NCI-H146 treated with DMSO at 0.1 percent for 48 hours (cell line): Measurements from ENCODE around the gene RNF11.
"Not testable (repeated sequence)": the region's sequence is repeated elsewhere in the genome, so short reads cannot be mapped to it uniquely, and the experiment has no call there.

Experiments used
- DNase-seq: peaks from one replicate; lab custom pipeline; 2025; ENCODE audit not compliant: unreplicated experiment; lab: John Stamatoyannopoulos, UW

Gene RNF11, protein sequence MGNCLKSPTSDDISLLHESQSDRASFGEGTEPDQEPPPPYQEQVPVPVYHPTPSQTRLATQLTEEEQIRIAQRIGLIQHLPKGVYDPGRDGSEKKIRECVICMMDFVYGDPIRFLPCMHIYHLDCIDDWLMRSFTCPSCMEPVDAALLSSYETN

GRCh38 chr1:51235673-51236530 is at the start of gene RNF11:
Gene RNF11 (plus strand): TSS chr1:51236273. CDS start chr1:51236757, 484 bp downstream.
- peak; percentile 70 for DNase-seq

- no peak for DNase-seq
These were observed 47.8 kb upstream of the RNF11 start for GRCh38 chr1:51188230-51188629.

- peak; percentile 64 for DNase-seq
These were observed 46.5 kb upstream of the RNF11 start for GRCh38 chr1:51189421-51190073.

DNA sequence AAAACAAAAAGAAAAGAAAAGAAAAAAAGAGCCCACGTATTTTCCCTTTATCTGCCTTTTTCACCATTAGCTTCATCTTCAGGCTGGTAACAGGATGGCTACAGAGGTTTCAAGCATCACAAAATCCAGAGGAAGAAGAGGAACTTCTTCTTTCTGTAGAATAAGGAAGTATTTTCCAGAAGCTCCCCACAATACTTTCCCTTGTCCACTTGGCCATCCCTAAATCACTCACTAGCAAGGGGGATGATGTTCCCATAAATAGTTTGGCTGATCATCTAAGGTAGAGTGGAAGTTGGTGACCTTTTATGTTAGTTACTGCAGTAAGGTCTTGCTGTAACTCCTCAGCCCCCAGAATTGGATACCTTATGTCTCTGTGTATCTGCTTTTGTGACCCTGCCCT is 45.1 kb upstream of the RNF11 start:
- no peak for DNase-seq

DNA sequence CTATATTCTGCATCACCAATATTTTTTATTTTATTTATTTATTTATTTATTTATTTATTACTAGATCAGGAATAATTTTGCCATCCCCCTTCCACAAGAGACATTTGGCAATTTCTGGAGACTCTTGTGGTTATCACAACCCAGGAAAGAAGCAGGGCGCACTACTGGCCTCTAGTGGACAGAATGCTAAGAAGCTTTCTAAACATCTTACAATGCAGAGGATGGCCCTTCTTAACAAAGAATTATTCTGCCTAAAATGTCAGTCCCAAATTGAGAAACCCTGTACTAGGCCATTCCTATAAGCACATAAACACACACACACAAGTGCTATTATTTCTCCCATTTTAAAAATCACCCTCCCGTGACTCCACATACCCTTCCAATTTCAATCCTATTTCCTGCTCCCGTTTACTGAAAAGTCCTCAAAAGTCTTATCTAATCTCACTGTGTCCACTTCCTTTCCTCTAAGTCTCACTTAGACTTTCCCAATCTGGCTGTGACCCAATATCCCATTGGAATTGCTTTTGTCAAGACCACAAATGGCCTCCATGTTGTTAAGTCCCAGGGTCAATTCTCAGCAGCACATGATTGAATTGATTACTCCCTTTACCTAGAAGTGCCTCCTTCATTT is 43.7 kb upstream of the RNF11 start:
- peak; percentile 18 for DNase-seq

- DNase-seq, result no peak
These were observed 42.5 kb upstream of the RNF11 start for GRCh38 chr1:51193564-51193963.

DNA sequence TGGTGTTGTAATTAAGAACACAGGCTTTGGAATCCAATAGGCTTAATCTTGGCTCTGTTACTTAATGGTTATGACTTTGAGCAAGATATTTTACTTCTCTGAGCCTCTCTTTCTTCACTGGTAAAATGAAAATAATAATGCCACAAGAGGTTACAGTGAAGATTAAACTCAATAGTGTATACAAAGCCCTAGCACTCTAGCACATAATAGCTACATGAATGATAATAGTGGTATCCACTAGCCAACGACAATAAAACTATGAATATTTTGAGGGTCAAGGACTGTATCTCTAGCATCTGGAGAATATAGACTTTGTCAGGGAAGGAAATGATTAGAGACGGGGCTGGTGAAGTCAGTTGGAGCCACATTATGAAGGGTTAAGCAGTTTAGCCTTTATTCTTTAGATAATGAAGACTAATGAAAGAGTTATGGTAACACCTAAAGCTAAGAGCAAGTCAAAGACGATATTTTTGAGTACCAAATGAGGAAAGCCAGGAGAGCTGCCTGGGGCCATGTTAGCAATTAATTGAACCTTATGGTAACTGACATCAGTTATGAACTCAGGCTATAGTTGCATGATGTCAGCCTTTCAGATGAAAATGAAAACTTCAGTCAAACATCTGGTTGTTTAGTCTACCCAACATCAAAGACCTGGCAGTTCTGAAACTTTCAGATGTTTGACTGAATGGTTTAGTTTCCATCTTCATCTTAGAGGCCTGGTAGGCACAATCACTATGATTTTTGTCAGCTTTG is 32.8 kb upstream of the RNF11 start:
- no peak for DNase-seq

- DNase-seq, result no peak
These were observed 32.2 kb upstream of the RNF11 start for GRCh38 chr1:51203874-51204245.

- DNase-seq, result no peak
These were observed 26.0 kb upstream of the RNF11 start for GRCh38 chr1:51210055-51210454.

DNA sequence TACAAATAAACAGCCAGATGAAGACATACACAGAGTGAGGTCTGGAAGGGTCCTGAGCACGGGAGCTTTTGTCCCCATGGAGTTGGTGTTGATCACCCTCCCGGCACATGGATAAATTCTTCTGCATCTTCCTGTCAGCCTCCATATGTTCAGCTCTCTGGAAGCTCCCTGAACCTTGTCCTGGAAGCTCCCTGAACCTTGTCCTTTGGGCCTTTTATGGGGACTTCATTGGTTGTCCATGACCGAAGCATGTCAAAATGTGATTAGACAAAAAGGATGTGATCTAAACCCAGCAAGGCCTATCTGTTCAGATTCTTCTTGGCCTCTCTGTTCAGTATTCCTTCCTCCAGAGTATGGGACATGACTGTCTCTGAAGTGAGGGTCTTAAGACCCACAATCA is 25.4 kb upstream of the RNF11 start:
- DNase-seq, result no peak

DNA sequence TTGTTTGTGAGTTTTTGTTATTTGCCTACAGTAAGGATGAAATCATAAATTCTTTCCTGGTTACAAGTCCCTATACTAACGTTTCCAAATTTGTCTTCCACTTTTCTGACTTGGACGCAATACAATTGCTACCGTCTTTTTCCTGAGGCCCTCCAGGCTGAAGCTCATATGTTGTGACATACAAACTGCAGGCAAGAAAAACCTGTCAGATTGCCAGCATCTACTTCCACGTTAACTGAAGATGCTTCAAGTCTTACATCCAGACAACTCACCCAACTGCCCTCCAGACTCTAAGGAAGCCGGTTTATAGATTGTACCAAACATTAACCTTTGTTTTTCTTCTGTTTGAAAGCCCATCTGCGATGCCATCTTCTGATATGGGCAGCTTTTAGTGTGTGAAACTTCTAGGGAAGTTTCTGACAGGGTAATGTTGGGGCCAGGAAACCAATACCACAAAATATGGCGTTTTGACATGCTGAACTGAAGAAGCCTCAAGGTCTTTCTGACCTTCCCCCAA is 21.4 kb upstream of the RNF11 start:
- DNase-seq, result no peak

GRCh38 chr1:51215169-51215568 is 20.9 kb upstream of the RNF11 start:
- no peak for DNase-seq

- no peak for DNase-seq
These were observed 19.4 kb upstream of the RNF11 start for GRCh38 chr1:51216631-51217030.

GRCh38 chr1:51217101-51217500 is 19.0 kb upstream of the RNF11 start:
- no peak for DNase-seq

- DNase-seq, result no peak
These were observed 17.5 kb upstream of the RNF11 start for GRCh38 chr1:51218570-51218969.

DNA sequence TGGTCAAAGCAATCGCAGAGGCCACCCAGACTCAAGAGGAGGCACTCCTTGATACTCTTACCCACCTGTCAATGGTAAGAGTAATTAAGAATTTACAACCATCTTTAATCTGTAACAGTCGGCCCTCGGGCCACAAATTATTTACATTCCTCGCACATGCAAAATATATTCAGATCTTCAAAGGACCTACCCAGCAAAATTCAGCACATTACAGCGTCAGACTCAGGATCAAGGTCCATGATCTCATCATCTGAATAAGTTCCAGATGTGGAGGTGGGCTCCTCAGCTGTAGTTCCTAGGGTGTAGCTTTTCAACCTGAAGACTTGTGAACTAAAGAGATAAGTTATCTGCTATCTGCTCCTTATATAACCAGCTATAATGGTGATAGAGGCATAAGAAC is 17.1 kb upstream of the RNF11 start:
- no peak for DNase-seq

DNA sequence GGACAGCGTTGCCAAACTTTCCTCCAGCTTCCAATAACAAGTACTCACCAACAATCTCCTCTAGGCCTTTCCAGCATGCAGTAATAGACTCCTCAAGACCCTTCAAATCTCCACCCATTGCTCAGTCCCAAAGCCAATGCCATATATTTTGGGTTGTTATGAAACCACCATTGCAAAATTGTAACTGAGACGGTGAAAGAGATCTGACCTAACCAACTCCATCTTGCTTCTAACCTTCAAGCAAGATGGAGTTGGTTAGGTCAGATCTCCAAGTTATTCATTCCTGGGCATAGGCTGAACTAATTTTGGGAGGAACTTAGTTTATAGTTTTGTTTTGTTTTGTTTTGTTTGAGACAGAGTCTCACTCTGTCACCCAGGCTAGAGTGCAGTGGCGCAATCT is 14.5 kb upstream of the RNF11 start:
- not testable (repeated sequence) for DNase-seq

GRCh38 chr1:51222136-51222787 is 13.8 kb upstream of the RNF11 start:
- DNase-seq, result no peak

- no peak for DNase-seq
These were observed 13.3 kb upstream of the RNF11 start for GRCh38 chr1:51222809-51223208.

GRCh38 chr1:51224255-51224654 is 11.8 kb upstream of the RNF11 start:
- no peak for DNase-seq
